Activated CD8-positive, alpha-beta memory T cell treated with anti-CD3 and anti-CD28 coated beads for 1 hour (primary cell): ENCODE data around the gene ZNF75A.

Experiments
- DNase-seq, 2 donors: peaks; one replicate each; pipeline ENCODE4 v3.0.0-alpha.2; 2020; ENCODE audit warnings: low read depth in 1 of 2; ENCODE audit errors: extremely low read depth in 1 of 2

ZNF75A gene

GRCh38 chr16:3285131-3285530 lies 20.2 kb upstream of the ZNF75A start:
- no peak for DNase-seq

- DNase-seq = no peak
Observed at GRCh38 chr16:3289998-3290673, 15.2 kb upstream of the ZNF75A start.

- no peak for DNase-seq
Observed at GRCh38 chr16:3292604-3293003, 12.7 kb upstream of the ZNF75A start.

DNA sequence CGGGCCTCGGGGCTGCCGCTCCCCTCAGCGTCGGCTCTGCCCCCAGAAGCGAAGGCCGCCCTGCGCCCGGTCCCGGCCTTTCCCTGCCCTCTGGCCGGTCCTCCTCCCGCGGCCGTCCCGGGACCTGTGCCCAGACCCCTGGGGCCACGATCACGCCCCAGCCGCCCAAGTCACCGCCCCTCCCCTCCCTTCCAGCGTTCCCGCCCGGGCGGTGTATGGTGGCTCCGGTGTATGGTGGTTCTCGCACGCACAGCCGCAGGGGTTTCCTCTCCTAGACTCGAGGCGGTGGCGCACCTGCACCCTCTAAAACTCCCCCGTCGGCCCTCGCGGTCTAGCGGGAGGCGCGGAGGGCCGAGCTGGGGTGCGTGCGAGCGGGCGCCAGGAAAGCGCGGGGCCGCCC lies 10.1 kb upstream of the ZNF75A start:
- DNase-seq = no peak

- no peak for DNase-seq
Observed at GRCh38 chr16:3295783-3296182, 9.5 kb upstream of the ZNF75A start.

GRCh38 chr16:3304370-3304769 lies 927 bp upstream of the ZNF75A start:
- no peak for DNase-seq

DNA sequence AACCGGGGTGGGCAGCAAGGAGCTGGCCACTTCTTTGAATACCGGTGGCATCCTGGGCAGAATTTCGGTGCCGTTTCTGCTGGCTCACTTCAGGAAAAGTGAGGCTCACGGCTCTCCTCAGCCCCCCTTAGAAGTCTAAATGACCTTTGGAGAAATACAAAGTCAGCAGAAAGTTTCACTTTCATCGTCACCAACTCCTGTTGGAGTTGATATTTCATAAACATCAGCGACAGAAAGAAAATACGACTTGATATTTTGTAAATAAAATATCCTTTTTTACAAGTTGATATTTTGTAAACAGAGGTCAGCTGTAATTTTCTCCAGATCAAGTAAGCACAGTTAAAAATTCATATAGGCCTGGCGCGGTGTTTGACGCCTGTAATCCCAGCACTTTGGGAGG lies 781 bp downstream of the ZNF75A start:
- DNase-seq = no peak

DNA sequence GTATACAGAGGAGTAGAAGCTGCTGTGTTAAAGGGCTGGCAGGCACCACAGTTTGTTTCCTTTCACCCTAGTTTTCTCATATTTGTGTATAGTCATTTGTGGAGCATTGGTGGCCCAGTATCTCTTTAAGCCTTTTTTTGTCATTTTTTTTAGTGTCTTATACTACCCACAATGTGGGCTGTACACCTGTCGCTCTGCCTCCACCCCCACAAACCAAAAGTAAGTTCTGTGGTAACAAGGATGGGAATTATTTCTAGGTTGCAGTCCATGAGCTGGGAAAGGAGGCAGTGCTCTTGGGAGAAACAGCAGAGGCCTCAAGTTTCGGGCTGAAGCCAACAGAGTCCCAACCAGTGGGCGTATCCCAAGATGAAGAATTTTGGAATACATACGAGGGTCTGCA lies 6.2 kb downstream of the ZNF75A start:
- DNase-seq = no peak

- DNase-seq = no peak
Observed at GRCh38 chr16:3317315-3317999, 12.2 kb downstream of the ZNF75A start.

DNA sequence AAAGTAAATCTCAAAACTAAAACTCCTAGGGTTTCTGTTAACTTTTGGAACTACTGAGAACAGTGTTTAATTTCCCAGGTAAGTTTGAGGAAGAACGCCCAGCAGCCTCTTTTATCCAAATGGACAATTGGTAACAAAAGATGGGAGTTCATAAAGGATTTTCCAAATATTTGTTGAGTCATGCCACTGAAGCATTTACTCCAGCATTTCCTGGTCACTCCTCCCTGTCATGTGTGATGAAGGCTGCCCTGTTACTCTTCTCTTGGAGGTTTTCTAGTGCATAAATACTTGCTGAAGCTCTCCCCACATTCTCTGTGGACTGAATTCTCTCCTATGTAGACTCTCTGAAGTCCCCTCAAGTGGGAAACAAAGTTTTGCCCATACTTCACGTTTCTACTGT lies 16.5 kb downstream of the ZNF75A start:
- no peak for DNase-seq

- no peak for DNase-seq
Observed at GRCh38 chr16:3327514-3327913, 22.2 kb downstream of the ZNF75A start.

DNA sequence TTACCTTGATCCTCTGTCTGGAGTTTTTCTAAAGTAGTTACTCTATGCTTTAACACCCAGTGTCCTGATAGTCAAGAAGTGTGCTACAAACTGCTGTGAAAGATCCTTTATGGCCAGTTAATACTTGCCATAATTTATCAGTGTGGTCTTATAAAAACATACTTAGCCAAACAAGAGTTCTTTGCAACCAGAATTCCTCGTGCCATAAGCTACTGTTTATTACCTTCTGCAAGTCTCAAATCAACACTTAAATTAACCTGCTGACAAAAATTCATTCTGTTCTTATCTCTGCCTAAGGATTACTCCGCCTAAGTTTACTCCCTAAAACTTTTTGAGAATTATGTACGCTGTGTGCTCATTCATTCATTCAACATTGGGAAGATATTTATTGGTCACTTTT lies 22.8 kb downstream of the ZNF75A start:
- no peak for DNase-seq

DNA sequence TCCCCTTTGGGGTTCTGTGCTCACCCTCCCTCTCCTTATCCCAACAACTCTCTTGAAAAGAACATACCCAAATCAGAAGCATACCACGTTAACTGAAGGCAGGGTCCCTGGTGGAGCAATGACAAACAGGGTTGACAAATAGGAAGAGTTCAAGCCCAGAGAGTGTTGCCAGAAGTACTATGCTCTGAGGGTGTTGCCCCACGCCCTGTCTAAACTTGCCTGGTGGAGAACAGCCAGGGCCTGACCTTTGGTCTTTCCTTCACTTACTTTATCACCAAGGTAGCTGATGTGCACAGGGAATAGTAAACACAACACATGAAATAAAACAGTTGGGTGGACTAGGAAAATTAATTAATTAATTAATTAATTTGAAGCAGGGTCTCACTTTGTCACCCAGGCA lies 23.3 kb downstream of the ZNF75A start:
- no peak for DNase-seq

- DNase-seq = no peak
Observed at GRCh38 chr16:3346041-3346440, 40.7 kb downstream of the ZNF75A start.

GRCh38 chr16:3347586-3347985 lies 42.3 kb downstream of the ZNF75A start:
- no peak for DNase-seq

GRCh38 chr16:3348547-3349167 lies 43.4 kb downstream of the ZNF75A start:
- DNase-seq = no peak

- DNase-seq = no peak
Observed at GRCh38 chr16:3349175-3349574, 43.9 kb downstream of the ZNF75A start.

- DNase-seq = no peak
Observed at GRCh38 chr16:3355589-3355988, 50.3 kb downstream of the ZNF75A start, which contains the start of gene OR2C1. Gene OR2C1, plus strand, starts transcription at chr16:3355889. Its CDS starts 52 bp downstream, at chr16:3355941.

- no peak for DNase-seq
Observed at GRCh38 chr16:3356118-3356517, 50.8 kb downstream of the ZNF75A start.

DNA sequence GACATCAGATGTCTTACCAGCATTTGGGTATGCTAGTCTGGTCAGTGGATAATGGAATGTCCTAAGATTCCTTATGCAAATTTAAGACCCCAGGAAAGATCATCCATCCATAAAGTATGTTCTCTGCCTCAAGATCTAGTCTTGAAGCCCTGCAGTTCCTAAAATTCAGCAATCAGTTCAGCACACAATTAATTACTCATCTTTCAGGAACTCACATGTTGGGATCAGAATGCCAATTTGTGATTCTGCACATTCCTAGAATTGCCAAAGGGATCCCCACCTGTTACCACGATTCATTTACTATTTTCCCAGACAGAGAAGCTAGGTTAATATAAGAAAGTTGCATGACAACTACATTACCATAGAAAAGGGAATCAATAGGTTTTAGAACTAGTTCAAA lies 53.6 kb downstream of the ZNF75A start:
- DNase-seq = no peak

GRCh38 chr16:3362931-3363330 lies 57.6 kb downstream of the ZNF75A start:
- DNase-seq = no peak

DNA sequence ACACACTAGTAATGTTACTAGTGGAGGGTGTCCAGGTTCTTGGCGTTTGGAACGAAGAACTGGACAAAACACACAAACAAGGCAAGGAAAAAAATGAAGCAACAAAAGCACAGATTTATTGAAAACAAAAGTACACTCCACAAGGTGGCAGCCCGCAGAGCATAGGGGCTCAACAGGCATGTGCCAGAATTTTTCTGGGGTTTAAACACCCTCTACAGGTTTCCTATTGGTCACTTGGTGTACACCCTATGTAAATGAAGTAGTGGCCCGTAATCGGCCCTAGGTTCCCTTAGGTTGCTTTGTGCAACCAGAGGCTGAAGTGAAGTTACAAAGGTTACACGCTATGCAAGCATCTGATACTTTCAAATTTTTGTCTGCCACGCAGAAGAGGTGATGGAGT lies 58.5 kb downstream of the ZNF75A start:
- no peak for DNase-seq
